CD14-positive monocyte (primary cell): ENCODE data around the gene KRT17. TPM values are rescaled to one million over a fixed set of nuclear protein-coding genes. Genes with fewer than 3 reads are reported as not detected.
A peak's percentile ranks its signal among the peaks of the same experiment; 100 is the strongest.

ENCODE experiments used
- DNase-seq, 3 donors: peaks; one replicate each; pipeline ENCODE4 v3.0.0-alpha.2; 2011 to 2022
- H2AFZ ChIP-seq: 2 replicates; pipeline ENCODE4 v1.6.0; 2012; ENCODE audit warnings: mild to moderate bottlenecking, low read depth, low read length, inconsistent platforms; ENCODE audit not compliant: insufficient read depth, poor library complexity, severe bottlenecking
- H3K27ac ChIP-seq, 2 donors: 1 replicate in 1 of 2; 2 replicates in 1 of 2; pipeline ENCODE4 v1.5.1; 2012 to 2013; ENCODE audit warnings: low read length in 2 of 2, control low read depth in 1 of 2, inconsistent platforms in 1 of 2, low read depth in 1 of 2, mild to moderate bottlenecking in 1 of 2
- H3K27me3 ChIP-seq, 2 donors: one replicate each; pipeline versions ENCODE4 v1.6.0 to v1.6.1; 2011 to 2013; ENCODE audit warnings: low read length in 2 of 2; ENCODE audit not compliant: control insufficient read depth in 2 of 2, insufficient read depth in 2 of 2
- H3K36me3 ChIP-seq, 2 donors: replicated peaks in 1 of 2; 1 replicate in 1 of 2; 2 replicates in 1 of 2; pipeline versions ENCODE4 v1.5.1 to v1.6.1; 2012 to 2013; ENCODE audit warnings: low read length in 2 of 2, control low read depth in 1 of 2, inconsistent platforms in 1 of 2, mild to moderate bottlenecking in 1 of 2; ENCODE audit not compliant: insufficient read depth in 2 of 2, control insufficient read depth in 1 of 2
- H3K4me1 ChIP-seq, 2 donors: 1 replicate in 1 of 2; 2 replicates in 1 of 2; pipeline versions ENCODE4 v1.5.1 to v1.6.1; 2012 to 2013; ENCODE audit warnings: low read length in 2 of 2, control low read depth in 1 of 2, inconsistent platforms in 1 of 2, mild to moderate bottlenecking in 1 of 2, moderate library complexity in 1 of 2; ENCODE audit not compliant: insufficient read depth in 2 of 2, control insufficient read depth in 1 of 2
- H3K4me2 ChIP-seq: replicated peaks from 2 replicates; pipeline ENCODE3; 2012; ENCODE audit warnings: low read length, moderate library complexity, mild to moderate bottlenecking; ENCODE audit not compliant: poor library complexity, severe bottlenecking; ENCODE audit errors: extremely low read depth
- H3K4me3 ChIP-seq, 3 experiments: fragments of 200-600 bp in 1 of 3; sonication (generic) in 1 of 3; replicated peaks in 1 of 3; 1 replicate in 2 of 3; 2 replicates in 1 of 3; pipeline ENCODE4 v1.5.1; 2011 to 2013; ENCODE audit warnings: low read length in 3 of 3, mild to moderate bottlenecking in 3 of 3, control low read depth in 2 of 3, low read depth in 2 of 3, inconsistent platforms in 1 of 3, moderate library complexity in 1 of 3
- H3K79me2 ChIP-seq: 2 replicates; pipeline ENCODE4 v1.6.0; 2012; ENCODE audit warnings: mild to moderate bottlenecking, control low read depth, inconsistent platforms, low read length, moderate library complexity; ENCODE audit not compliant: insufficient read depth
- H3K9ac ChIP-seq: 2 replicates; pipeline ENCODE4 v1.6.0; 2017; ENCODE audit warnings: low read length, mild to moderate bottlenecking; ENCODE audit not compliant: insufficient read depth, poor library complexity, severe bottlenecking
- H3K9me3 ChIP-seq, 2 donors: replicated peaks in 1 of 2; 1 replicate in 1 of 2; 2 replicates in 1 of 2; pipeline versions ENCODE4 v1.5.1 to v1.6.1; 2012 to 2013; ENCODE audit warnings: low read length in 2 of 2, control low read depth in 1 of 2; ENCODE audit not compliant: control insufficient read depth in 1 of 2, insufficient read depth in 1 of 2
- H4K20me1 ChIP-seq: 2 replicates; pipeline ENCODE4 v1.6.0; 2012; ENCODE audit warnings: mild to moderate bottlenecking, low read length, control low read depth, moderate library complexity; ENCODE audit not compliant: insufficient read depth
- H3K27ac Mint-ChIP-seq, 7 donors: one replicate each; pipeline ENCODE4 v1.8.0; 2020; ENCODE audit warnings: mild to moderate bottlenecking in 7 of 7, mixed read lengths in 7 of 7, moderate library complexity in 6 of 7, inconsistent platforms in 2 of 7
- H3K27me3 Mint-ChIP-seq, 3 donors: one replicate each; pipeline ENCODE4 v1.8.0; 2021 to 2022; ENCODE audit warnings: low read depth in 3 of 3, mild to moderate bottlenecking in 3 of 3, mixed read lengths in 3 of 3, moderate library complexity in 3 of 3, inconsistent platforms in 1 of 3
- H3K36me3 Mint-ChIP-seq, 2 donors: one replicate each; pipeline ENCODE4 v1.8.0; 2020; ENCODE audit warnings: mixed read lengths in 2 of 2, inconsistent platforms in 1 of 2, mild to moderate bottlenecking in 1 of 2
- H3K4me1 Mint-ChIP-seq: one replicate; pipeline ENCODE4 v1.8.0; 2020; ENCODE audit warnings: mild to moderate bottlenecking, mixed read lengths
- H3K4me3 Mint-ChIP-seq, 2 donors: one replicate each; pipeline ENCODE4 v1.8.0; 2020; ENCODE audit warnings: mild to moderate bottlenecking in 2 of 2, mixed read lengths in 2 of 2, moderate library complexity in 1 of 2
- H3K9me3 Mint-ChIP-seq, 7 donors: one replicate each; pipeline ENCODE4 v1.8.0; 2020 to 2022; ENCODE audit warnings: mixed read lengths in 7 of 7, mild to moderate bottlenecking in 6 of 7, moderate library complexity in 6 of 7, inconsistent platforms in 2 of 7
- WGBS: methylation state at CpG from one replicate; pipeline ENCODE4 v1.1.5; 2013; ENCODE audit warnings: missing lambda C conversion rate; ENCODE audit not compliant: insufficient coverage; 5-methylcytosine and 5-hydroxymethylcytosine counted together
- intact Hi-C, 2 donors: fragments of 100-400 bp; cut with micrococcal nuclease; formaldehyde crosslinking; loops; one replicate each; pipeline versions ENCODE4 v1.15.0 to v1.15.1; 2023
- polyA plus RNA-seq, 3 donors: library from polyadenylated mRNA; depleted of rRNA in 1 of 3; unstranded in 2 of 3; stranded (reverse) in 1 of 3; fragments of 300-500 nt in 2 of 3; fragments of >200 nt in 1 of 3; fragmentation: Illumina TruSeq in 2 of 3; gene quantifications; 1 replicate in 2 of 3; 2 replicates in 1 of 3; pipeline ENCODE4 v1.2.3, GENCODE V29; 2012 to 2021
- TF ChIP-seq, protein P1 (sequence below): fragments of 200-600 bp; IDR thresholded peaks from one replicate; pipeline ENCODE4 v1.8.0; 2022; ENCODE audit warnings: antibody characterized with exemption, mild to moderate bottlenecking

The KRT17 gene
- polyA plus RNA-seq, 3 donors, result 0.49 TPM; not detected in 2

DNA sequence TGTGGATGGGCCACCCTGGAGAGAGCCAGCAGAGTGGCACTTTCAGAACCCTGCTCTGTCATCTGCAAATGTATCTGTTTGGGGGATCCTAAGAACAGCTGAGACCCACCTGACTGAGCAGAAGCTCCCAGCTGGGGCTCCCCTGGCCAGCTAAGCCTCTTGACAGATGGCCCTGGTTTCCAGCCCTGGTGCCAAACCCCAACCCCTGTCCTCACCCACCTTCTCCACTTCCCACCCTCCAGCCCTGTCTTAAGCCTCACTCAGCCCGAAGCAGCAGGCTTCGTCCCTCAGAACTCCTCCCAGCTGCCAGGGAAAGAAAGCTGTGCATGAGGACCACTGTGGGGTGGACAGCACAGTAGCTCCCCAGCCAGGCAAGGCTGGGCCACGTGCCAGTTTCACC lies 49.0 kb downstream of the KRT17 start:
- no peak overlapping the region for H3K4me3 ChIP-seq
- Mint-ChIP-seq H3K27ac (no peak overlapping the region), H3K4me1 (peaks cover 4% of the 10 kb centered on the region)

DNA sequence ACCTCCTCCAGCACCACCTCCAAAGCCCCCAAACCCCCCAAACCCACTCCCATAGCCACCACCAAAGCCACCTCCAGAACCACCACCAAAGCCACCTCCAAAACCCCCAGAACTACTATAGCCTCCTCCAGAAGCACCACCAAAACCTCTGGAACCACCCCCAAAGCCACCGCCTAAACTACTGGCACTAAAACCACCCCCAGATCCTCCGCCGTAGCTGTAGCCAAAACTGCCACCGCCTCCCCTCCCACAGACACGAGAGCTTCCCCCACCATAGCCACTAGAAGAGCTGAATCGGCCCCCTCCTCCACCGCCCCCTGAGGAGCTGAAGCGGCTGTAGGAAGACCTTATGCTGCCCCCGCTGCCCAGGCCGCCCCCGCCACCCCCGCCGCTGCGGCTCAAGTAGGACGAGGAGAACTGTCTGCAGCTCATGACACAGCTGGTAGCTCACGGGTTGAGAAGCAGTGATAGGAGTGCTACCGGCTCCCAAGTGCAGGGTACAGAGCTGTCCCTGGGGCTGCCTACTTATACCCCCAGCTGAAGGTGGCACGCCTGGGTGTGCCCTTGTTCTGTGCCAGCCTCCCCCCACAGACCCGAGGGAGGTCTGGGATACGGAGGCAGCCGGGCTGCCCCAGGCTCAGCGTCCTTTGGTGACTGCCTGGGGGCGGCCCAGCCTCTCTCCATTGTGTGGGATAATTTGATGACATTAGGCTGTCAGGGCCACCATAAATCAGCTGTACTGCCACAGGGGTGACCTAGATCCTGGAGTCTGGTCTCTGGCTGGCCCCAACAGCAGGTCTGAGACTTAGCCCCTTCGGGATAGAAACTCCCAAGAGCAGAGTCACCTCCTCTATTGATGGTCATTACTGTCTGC lies 52.6 kb downstream of the KRT17 start, which contains the start of gene KRT9:
Gene KRT9, minus strand, starts transcription at position 499 of the 874 bp plus-strand sequence. Its CDS starts 67 bp downstream, at position 432.
- DNase-seq, result no peak
- Histone ChIP-seq H3K4me3 (no peak within 1 kb of the TSS), H4K20me1 (no peaks in the 10 kb centered on the region), H3K27ac (no peak within 1 kb of the TSS), H3K36me3 (no peaks in the 10 kb centered on the region), H3K27me3 (no peaks in the 10 kb centered on the region), H3K79me2 (no peaks in the 10 kb centered on the region), H2AFZ (no peak within 1 kb of the TSS), H3K9ac (no peak within 1 kb of the TSS), H3K4me2 (no peak within 1 kb of the TSS), H3K4me1 (no peaks in the 10 kb centered on the region), H3K9me3 (peaks cover 9% of the 10 kb centered on the region in 2 donors)
- no peak within 1 kb of the TSS for H3K4me3 Mint-ChIP-seq
- 65% methylated on average over 14 of the region's 24 CpGs for WGBS
- peaks cover 7 to 17% (median 8%) of the 10 kb centered on the region in 7 donors for H3K9me3 Mint-ChIP-seq
- peaks cover 7 to 23% (median 8%) of the 10 kb centered on the region in 3 donors for H3K27me3 Mint-ChIP-seq
- TF ChIP-seq, protein P1, sequence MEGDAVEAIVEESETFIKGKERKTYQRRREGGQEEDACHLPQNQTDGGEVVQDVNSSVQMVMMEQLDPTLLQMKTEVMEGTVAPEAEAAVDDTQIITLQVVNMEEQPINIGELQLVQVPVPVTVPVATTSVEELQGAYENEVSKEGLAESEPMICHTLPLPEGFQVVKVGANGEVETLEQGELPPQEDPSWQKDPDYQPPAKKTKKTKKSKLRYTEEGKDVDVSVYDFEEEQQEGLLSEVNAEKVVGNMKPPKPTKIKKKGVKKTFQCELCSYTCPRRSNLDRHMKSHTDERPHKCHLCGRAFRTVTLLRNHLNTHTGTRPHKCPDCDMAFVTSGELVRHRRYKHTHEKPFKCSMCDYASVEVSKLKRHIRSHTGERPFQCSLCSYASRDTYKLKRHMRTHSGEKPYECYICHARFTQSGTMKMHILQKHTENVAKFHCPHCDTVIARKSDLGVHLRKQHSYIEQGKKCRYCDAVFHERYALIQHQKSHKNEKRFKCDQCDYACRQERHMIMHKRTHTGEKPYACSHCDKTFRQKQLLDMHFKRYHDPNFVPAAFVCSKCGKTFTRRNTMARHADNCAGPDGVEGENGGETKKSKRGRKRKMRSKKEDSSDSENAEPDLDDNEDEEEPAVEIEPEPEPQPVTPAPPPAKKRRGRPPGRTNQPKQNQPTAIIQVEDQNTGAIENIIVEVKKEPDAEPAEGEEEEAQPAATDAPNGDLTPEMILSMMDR, result no peak
- H3K36me3 Mint-ChIP-seq, result no peaks in the 10 kb centered on the region
- H3K4me1 Mint-ChIP-seq, result no peaks in the 10 kb centered on the region
- peak within 1 kb of the TSS in 1 of 7 donors; percentile 33 for H3K27ac Mint-ChIP-seq
- intact Hi-C loops, result no loop called here

More for the DNA sequence above, 49.0 kb downstream of the KRT17 start:
- no peak overlapping the region for H3K27ac ChIP-seq
- H3K4me2 ChIP-seq, result no peak overlapping the region
- H3K9me3 Mint-ChIP-seq, result peaks cover 0 to 1% (median 0%) of the 10 kb centered on the region in 7 donors
- TF ChIP-seq, protein P1, result no peak
- no peaks in the 10 kb centered on the region for H3K36me3 ChIP-seq
- H3K36me3 Mint-ChIP-seq, result no peaks in the 10 kb centered on the region
- no peaks in the 10 kb centered on the region for H4K20me1 ChIP-seq
- H3K27me3 ChIP-seq, result no peaks in the 10 kb centered on the region
- 83% methylated on average over 3 of the region's 3 CpGs for WGBS
- peaks cover 3 to 6% of the 10 kb centered on the region in 2 donors for H3K4me1 ChIP-seq
- H3K27me3 Mint-ChIP-seq, result peaks cover 6 to 20% (median 8%) of the 10 kb centered on the region in 3 donors
- no peaks in the 10 kb centered on the region for H3K9me3 ChIP-seq
- H3K79me2 ChIP-seq, result no peaks in the 10 kb centered on the region
- no peak overlapping the region for H2AFZ ChIP-seq
- DNase-seq, result no peak
- H3K9ac ChIP-seq, result no peak overlapping the region
- intact Hi-C loops, result no loop called here
- no peak overlapping the region for H3K4me3 Mint-ChIP-seq

Other genes starting within 250 kb of the KRT17 start
- gene KRT34, start 242.3 kb downstream of the KRT17 start, polyA plus RNA-seq, result not detected
- gene KRT31, start 227.0 kb downstream of the KRT17 start, polyA plus RNA-seq, result not detected
- gene KRT37, start 200.0 kb downstream of the KRT17 start, polyA plus RNA-seq, result not detected
- not detected for gene KRT38, start 183.6 kb downstream of the KRT17 start, polyA plus RNA-seq
- gene KRT32, start 157.2 kb downstream of the KRT17 start, polyA plus RNA-seq, result not detected
- gene KRT35, start 143.4 kb downstream of the KRT17 start, polyA plus RNA-seq, result not detected
- gene KRT36, start 134.7 kb downstream of the KRT17 start, polyA plus RNA-seq, result under 1 TPM; 0.24 to 0.87 (median 0.25) TPM
- gene KRT13, start 119.0 kb downstream of the KRT17 start, polyA plus RNA-seq, result not detected
- gene KRT15, start 105.7 kb downstream of the KRT17 start, polyA plus RNA-seq, result under 1 TPM in 1 of 3 donors, not detected in 2; 0.03 TPM
- gene KRT19, start 96.3 kb downstream of the KRT17 start, polyA plus RNA-seq, result not detected
- not detected for gene KRT9, start 52.5 kb downstream of the KRT17 start, polyA plus RNA-seq
- gene KRT14, start 37.7 kb downstream of the KRT17 start, polyA plus RNA-seq, result not detected
- gene KRT16, start 11.8 kb downstream of the KRT17 start, polyA plus RNA-seq, result not detected
- gene EIF1, start 64.3 kb upstream of the KRT17 start, polyA plus RNA-seq, result 1,000 to 10,000 TPM; 1,176 to 1,536 (median 1,425) TPM
- not detected for gene GAST, start 87.8 kb upstream of the KRT17 start, polyA plus RNA-seq
- gene HAP1, start 110.1 kb upstream of the KRT17 start, polyA plus RNA-seq, result not detected
- gene JUP, start 162.1 kb upstream of the KRT17 start, polyA plus RNA-seq, result 10 to 100 TPM; 14.0 to 22.1 (median 15.4) TPM
- under 1 TPM; 0.13 to 0.46 (median 0.16) TPM for gene P3H4, start 187.4 kb upstream of the KRT17 start, polyA plus RNA-seq
- gene FKBP10, start 188.4 kb upstream of the KRT17 start, polyA plus RNA-seq, result not detected
- 10 to 100 TPM; 11.5 to 14.2 (median 13.5) TPM for gene NT5C3B, start 211.7 kb upstream of the KRT17 start, polyA plus RNA-seq
- gene KLHL10, start 213.2 kb upstream of the KRT17 start, polyA plus RNA-seq, result under 1 TPM in 1 of 3 donors, not detected in 2; 0.15 TPM
- 1 to 10 TPM; 3.0 to 4.1 (median 3.4) TPM for gene KLHL11, start 240.8 kb upstream of the KRT17 start, polyA plus RNA-seq